Measurements from ENCODE around the gene GNG13. TPM values are rescaled to one million over a fixed set of nuclear protein-coding genes. Genes with fewer than 3 reads are reported as not detected.

GNG13 gene
- total RNA-seq, 1 experiment from 2014 or later, result not detected

- no peak for TF ChIP-seq CTCF (conservative IDR thresholded peaks at IDR 0.05)
- Histone ChIP-seq H3K56ac (ENCODE audit: insufficient read length, low read depth, low read length) (no peak overlapping the region), H2BK15ac (ENCODE audit: low read depth, low read length) (no peak overlapping the region), H2BK5ac (ENCODE audit: insufficient read length, low read length) (no peak overlapping the region), H3K79me1 (ENCODE audit: insufficient read depth, low read depth, low read length, poor library complexity, severe bottlenecking) (no peaks in the 10 kb centered on the region), H4K8ac (replicated peaks; ENCODE audit: insufficient read length, low read depth, low read length) (no peak overlapping the region), H2BK12ac (ENCODE audit: insufficient read length, low read depth, low read length) (no peak overlapping the region), H3K9ac (ENCODE audit: extremely low read depth, insufficient read length, low read length) (no peak overlapping the region), H4K91ac (ENCODE audit: insufficient read length, low read depth, low read length) (no peak overlapping the region), H4K20me1 (ENCODE audit: control insufficient read depth, insufficient read depth, insufficient read length) (no peaks in the 10 kb centered on the region), H3K4ac (ENCODE audit: low read depth, low read length) (no peak overlapping the region), H2AFZ (ENCODE audit: low read length) (no peak overlapping the region), H3K23ac (ENCODE audit: insufficient read length, low read depth, low read length) (no peak overlapping the region), H2BK20ac (ENCODE audit: low read depth, low read length, poor library complexity, severe bottlenecking) (no peak overlapping the region), H3K27me3 (ENCODE audit: insufficient read depth, low read length) (peaks cover 5% of the 10 kb centered on the region; the same call in 1 of the 2 replicates), H4K5ac (ENCODE audit: insufficient read length, low read depth, low read length) (no peak overlapping the region), H2BK120ac (ENCODE audit: low read depth, low read length, poor library complexity, severe bottlenecking) (no peak overlapping the region), H3K14ac (ENCODE audit: insufficient read depth, low read length) (no peak overlapping the region), H3K18ac (ENCODE audit: insufficient read length, low read depth, low read length) (no peak overlapping the region), H3K9me3 (ENCODE audit: control insufficient read depth, low read depth, low read length) (no peaks in the 10 kb centered on the region), H2AK5ac (ENCODE audit: insufficient read length, low read length) (no peak overlapping the region), H3K79me2 (ENCODE audit: insufficient read depth, low read length) (no peaks in the 10 kb centered on the region), H3T11ph (ENCODE audit: low read length) (no peak overlapping the region), H3K4me1 (ENCODE audit: insufficient read depth, low read length) (no peaks in the 10 kb centered on the region; the same call in 1 of the 2 replicates), H3K27ac (ENCODE audit: insufficient read length, low read depth, low read length) (no peak overlapping the region), H3K23me2 (ENCODE audit: insufficient read length, low read depth, low read length, poor library complexity, severe bottlenecking) (peaks cover 3% of the 10 kb centered on the region), H3K4me2 (ENCODE audit: insufficient read depth, insufficient read length, low read length) (peak overlapping the region; percentile 46)
- Mint-ChIP-seq H3K9me3 (peaks cover 0 to 11% of the 10 kb centered on the region in 2 experiments; a peak in 2 of 5 replicates), H3K27me3 (ENCODE audit: low read depth) (peaks cover 84% of the 10 kb centered on the region), H3K4me3 (peak overlapping the region; percentile 91 to 95), H3K36me3 (ENCODE audit: insufficient read depth in 1 of 3, low read depth in 3 of 3) (no peaks in the 10 kb centered on the region), H3K27ac (peak overlapping the region in 1 of 3 experiments; percentile 92; a peak in 1 of 7 replicates), H3K4me1 (peaks cover 2 to 7% of the 10 kb centered on the region in 2 experiments; a peak in 1 of 4 replicates)
- DNase-seq, result no peak
- no CpG with 5 or more reads among the region's 19 CpGs for WGBS (ENCODE audit: extremely low coverage, insufficient read length, low lambda C conversion rate)
These were observed 7.5 kb upstream of the GNG13 start for GRCh38 chr16:808085-808386.
